MCF 10A (cell line): Measurements from ENCODE around the gene DEF6. TPM values are rescaled to one million over a fixed set of nuclear protein-coding genes. Genes with fewer than 3 reads are reported as not detected.

Experiments used
- BruUV-seq: library from RNA; stranded (reverse); fragments of 400-500 nt; replicated peaks from 2 replicates; lab custom pipeline; 2021; lab: Mats Ljungman, UMichigan
- CTCF ChIA-PET: fragments of 300-600 bp; sonication (Branson Sonifier 250); formaldehyde crosslinking; extraction: SDS; loops from one replicate; lab custom pipeline; 2021; ENCODE audit warnings: antibody characterized with exemption, inconsistent platforms; lab: Yijun Ruan, JAX
- POLR2A ChIA-PET: fragments of 300-600, 350-650 bp; sonication (Branson Sonifier 250); formaldehyde crosslinking; extraction: SDS; loops from one replicate; lab custom pipeline; 2020; ENCODE audit warnings: antibody characterized with exemption, inconsistent platforms; lab: Yijun Ruan, JAX
- DNase-seq: peaks from one replicate; pipeline ENCODE4 v3.0.0-alpha.2; 2018; ENCODE audit not compliant: unreplicated experiment
- H3K27ac Mint-ChIP-seq: one replicate; pipeline ENCODE4 v1.8.0; 2022; ENCODE audit warnings: mild to moderate bottlenecking, low read depth, mixed read lengths; ENCODE audit not compliant: unreplicated experiment
- H3K27me3 Mint-ChIP-seq: one replicate; pipeline ENCODE4 v1.8.0; 2022; ENCODE audit warnings: mixed read lengths; ENCODE audit not compliant: insufficient read depth, unreplicated experiment
- H3K36me3 Mint-ChIP-seq: one replicate; pipeline ENCODE4 v1.8.0; 2022; ENCODE audit warnings: mild to moderate bottlenecking, moderate library complexity, mixed read lengths; ENCODE audit not compliant: insufficient read depth, unreplicated experiment
- H3K4me1 Mint-ChIP-seq: one replicate; pipeline ENCODE4 v1.8.0; 2022; ENCODE audit warnings: mixed read lengths; ENCODE audit not compliant: insufficient read depth, unreplicated experiment
- H3K4me3 Mint-ChIP-seq: one replicate; pipeline ENCODE4 v1.8.0; 2022; ENCODE audit warnings: mild to moderate bottlenecking, moderate library complexity, mixed read lengths; ENCODE audit not compliant: unreplicated experiment
- H3K9me3 Mint-ChIP-seq: one replicate; pipeline ENCODE4 v1.8.0; 2022; ENCODE audit warnings: mixed read lengths; ENCODE audit not compliant: unreplicated experiment
- intact Hi-C: fragments of 100-400 bp; cut with micrococcal nuclease; formaldehyde crosslinking; loops from 2 replicates; pipeline ENCODE4 v1.14.1; 2022
- total RNA-seq: library from RNA; stranded (reverse); gene quantifications from 2 replicates; pipeline ENCODE4 v1.2.3, GENCODE V29; 2022
- TF ChIP-seq, protein P1 (sequence below): fragments of 200-600 bp; IDR thresholded peaks from one replicate; pipeline ENCODE4 v1.8.0; 2022; ENCODE audit warnings: antibody characterized with exemption, mild to moderate bottlenecking; ENCODE audit not compliant: unreplicated experiment

The DEF6 gene
- total RNA-seq, 1 experiment from 2014 or later = 23.1 TPM

- Mint-ChIP-seq H3K27me3 (no peaks in the 10 kb centered on the region), H3K9me3 (no peaks in the 10 kb centered on the region), H3K36me3 (no peaks in the 10 kb centered on the region), H3K27ac (peak overlapping the region; percentile 54), H3K4me1 (peaks cover 31% of the 10 kb centered on the region), H3K4me3 (no peak overlapping the region)
- DNase-seq = no peak
- BruUV-seq = no TSS peak
- ChIA-PET CTCF (interaction anchor here (0.5 to 0.8 kb wide), 4 partner anchors 10 to 97 kb away, joined by 3 to 4 read pairs (median 4); partner anchors contain the start of gene RPL10A), POLR2A (interaction anchor here (0.6 kb wide), 1 partner anchor 125 kb away, joined by 3 read pairs; no protein-coding TSS in a partner anchor)
- TF ChIP-seq, protein P1, sequence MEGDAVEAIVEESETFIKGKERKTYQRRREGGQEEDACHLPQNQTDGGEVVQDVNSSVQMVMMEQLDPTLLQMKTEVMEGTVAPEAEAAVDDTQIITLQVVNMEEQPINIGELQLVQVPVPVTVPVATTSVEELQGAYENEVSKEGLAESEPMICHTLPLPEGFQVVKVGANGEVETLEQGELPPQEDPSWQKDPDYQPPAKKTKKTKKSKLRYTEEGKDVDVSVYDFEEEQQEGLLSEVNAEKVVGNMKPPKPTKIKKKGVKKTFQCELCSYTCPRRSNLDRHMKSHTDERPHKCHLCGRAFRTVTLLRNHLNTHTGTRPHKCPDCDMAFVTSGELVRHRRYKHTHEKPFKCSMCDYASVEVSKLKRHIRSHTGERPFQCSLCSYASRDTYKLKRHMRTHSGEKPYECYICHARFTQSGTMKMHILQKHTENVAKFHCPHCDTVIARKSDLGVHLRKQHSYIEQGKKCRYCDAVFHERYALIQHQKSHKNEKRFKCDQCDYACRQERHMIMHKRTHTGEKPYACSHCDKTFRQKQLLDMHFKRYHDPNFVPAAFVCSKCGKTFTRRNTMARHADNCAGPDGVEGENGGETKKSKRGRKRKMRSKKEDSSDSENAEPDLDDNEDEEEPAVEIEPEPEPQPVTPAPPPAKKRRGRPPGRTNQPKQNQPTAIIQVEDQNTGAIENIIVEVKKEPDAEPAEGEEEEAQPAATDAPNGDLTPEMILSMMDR = no peak
- intact Hi-C loops = no loop called here
Measured at GRCh38 chr6:35370785-35371493, 73.3 kb downstream of the DEF6 start.

Other genes starting within 250 kb of the DEF6 start
- not detected in 2 replicates for gene TCP11, start 156.5 kb upstream of the DEF6 start, total RNA-seq
- not detected in 2 replicates for gene SCUBE3, start 83.9 kb upstream of the DEF6 start, total RNA-seq
- 28.0 and 28.4 TPM in 2 replicates for gene ZNF76, start 38.1 kb upstream of the DEF6 start, total RNA-seq
- 13.8 and 16.8 TPM in 2 replicates for gene PPARD, start 44.7 kb downstream of the DEF6 start, total RNA-seq
- gene FANCE, start 154.5 kb downstream of the DEF6 start, total RNA-seq = 12.3 and 13.3 TPM in 2 replicates
- gene RPL10A, start 170.6 kb downstream of the DEF6 start, total RNA-seq = 2,403 and 2,457 TPM in 2 replicates
- 11.1 and 13.3 TPM in 2 replicates for gene TEAD3, start 199.3 kb downstream of the DEF6 start, total RNA-seq
- gene TULP1, start 215.1 kb downstream of the DEF6 start, total RNA-seq = not detected in 2 replicates